T-cell (primary cell): Measurements from ENCODE around the gene PPP1R9A. TPM values are rescaled to one million over a fixed set of nuclear protein-coding genes. Genes with fewer than 3 reads are reported as not detected.

Source experiments
- ATAC-seq, 4 experiments: fragments of 200-7000 bp in 3 of 4; fragments of 150-1000 bp in 1 of 4; cut with Tn5 transposase; replicated peaks in 1 of 4; 1 replicate in 3 of 4; 2 replicates in 1 of 4; pipeline ENCODE4 v1.10.0; 2021; ENCODE audit warnings: moderate library complexity in 3 of 4, mild to moderate bottlenecking in 2 of 4, moderate number of reproducible peaks in 1 of 4
- CTCF ChIA-PET, 2 donors: fragments of 300-600 bp; sonication (Branson Sonifier 250); formaldehyde crosslinking; loops; one replicate each; lab custom pipeline; 2022; ENCODE audit warnings: antibody characterized with exemption in 2 of 2; lab: Charles Lee
- POLR2A ChIA-PET, 2 donors: fragments of 300-600 bp; sonication (Branson Sonifier 250); formaldehyde crosslinking; loops; one replicate each; lab custom pipeline; 2022; ENCODE audit warnings: antibody characterized with exemption in 2 of 2; lab: Charles Lee
- DNase-seq, 35 experiments: peaks; one replicate each; pipeline versions ENCODE4 v3.0.0 to v3.0.0-alpha.2; 2013 to 2023
- H3K27ac ChIP-seq: one replicate; pipeline ENCODE4 v1.5.1; 2013; ENCODE audit warnings: low read length
- H3K27me3 ChIP-seq, 2 experiments: replicated peaks in 1 of 2; 1 replicate in 1 of 2; 2 replicates in 1 of 2; pipeline versions ENCODE4 v1.6.1 to v1.7.0; 2013; ENCODE audit warnings: low read length in 1 of 2, mixed read lengths in 1 of 2; ENCODE audit not compliant: control insufficient read depth in 2 of 2, insufficient read depth in 2 of 2; ENCODE audit errors: extremely low read depth in 1 of 2
- H3K36me3 ChIP-seq, 2 donors: 1 replicate in 1 of 2; 2 replicates in 1 of 2; pipeline versions ENCODE4 v1.6.1 to v1.7.0; 2013; ENCODE audit warnings: low read length in 1 of 2; ENCODE audit not compliant: control insufficient read depth in 2 of 2, insufficient read depth in 1 of 2; ENCODE audit errors: extremely low read depth in 1 of 2
- H3K4me1 ChIP-seq, 2 experiments: 1 replicate in 1 of 2; 2 replicates in 1 of 2; pipeline versions ENCODE4 v1.6.1 to v1.7.0; 2013; ENCODE audit warnings: low read length in 2 of 2, mixed read lengths in 1 of 2; ENCODE audit not compliant: insufficient read depth in 2 of 2, control insufficient read depth in 1 of 2; ENCODE audit errors: extremely low read depth in 1 of 2
- H3K4me3 ChIP-seq, 2 donors: 1 replicate in 1 of 2; 2 replicates in 1 of 2; pipeline versions ENCODE4 v1.5.1 to v1.7.0; 2013; ENCODE audit warnings: mild to moderate bottlenecking in 2 of 2, low read length in 1 of 2, moderate library complexity in 1 of 2; ENCODE audit not compliant: control insufficient read depth in 1 of 2; ENCODE audit errors: extremely low read depth in 1 of 2
- H3K9me3 ChIP-seq: 2 replicates; pipeline ENCODE4 v1.7.0; 2013
- H3K27ac Mint-ChIP-seq, 2 donors: one replicate each; pipeline ENCODE4 v1.8.0; 2020 to 2021; ENCODE audit warnings: mild to moderate bottlenecking in 2 of 2, mixed read lengths in 2 of 2
- H3K27me3 Mint-ChIP-seq, 2 donors: one replicate each; pipeline ENCODE4 v1.8.0; 2021 to 2022; ENCODE audit warnings: mixed read lengths in 2 of 2
- H3K36me3 Mint-ChIP-seq: one replicate; pipeline ENCODE4 v1.8.0; 2021; ENCODE audit warnings: mixed read lengths
- H3K4me1 Mint-ChIP-seq, 3 donors: one replicate each; pipeline ENCODE4 v1.8.0; 2020 to 2022; ENCODE audit warnings: mixed read lengths in 3 of 3, mild to moderate bottlenecking in 1 of 3
- H3K4me3 Mint-ChIP-seq, 3 donors: one replicate each; pipeline ENCODE4 v1.8.0; 2020 to 2022; ENCODE audit warnings: mild to moderate bottlenecking in 3 of 3, mixed read lengths in 3 of 3, moderate library complexity in 3 of 3
- H3K9me3 Mint-ChIP-seq, 3 donors: one replicate each; pipeline ENCODE4 v1.8.0; 2020 to 2022; ENCODE audit warnings: mixed read lengths in 3 of 3
- WGBS: methylation state at CpG from one replicate; pipeline ENCODE4 v1.1.5; 2013; ENCODE audit warnings: missing lambda C conversion rate; ENCODE audit not compliant: insufficient coverage; 5-methylcytosine and 5-hydroxymethylcytosine counted together
- total RNA-seq, 35 experiments: library from RNA in 6 of 35; stranded (reverse) in 6 of 35; fragments of 120-200 nt in 1 of 35; gene quantifications; one replicate each; pipeline versions ENCODE4 v1.2.1 to v1.2.4 and lab custom pipeline; 2013 to 2026

PPP1R9A gene
- total RNA-seq, 5 donors from 2014 or later (not counting 1 experiment from before 2014, with no cell fraction given) = 0.10 to 0.23 (median 0.13) TPM; not detected in 2

DNA sequence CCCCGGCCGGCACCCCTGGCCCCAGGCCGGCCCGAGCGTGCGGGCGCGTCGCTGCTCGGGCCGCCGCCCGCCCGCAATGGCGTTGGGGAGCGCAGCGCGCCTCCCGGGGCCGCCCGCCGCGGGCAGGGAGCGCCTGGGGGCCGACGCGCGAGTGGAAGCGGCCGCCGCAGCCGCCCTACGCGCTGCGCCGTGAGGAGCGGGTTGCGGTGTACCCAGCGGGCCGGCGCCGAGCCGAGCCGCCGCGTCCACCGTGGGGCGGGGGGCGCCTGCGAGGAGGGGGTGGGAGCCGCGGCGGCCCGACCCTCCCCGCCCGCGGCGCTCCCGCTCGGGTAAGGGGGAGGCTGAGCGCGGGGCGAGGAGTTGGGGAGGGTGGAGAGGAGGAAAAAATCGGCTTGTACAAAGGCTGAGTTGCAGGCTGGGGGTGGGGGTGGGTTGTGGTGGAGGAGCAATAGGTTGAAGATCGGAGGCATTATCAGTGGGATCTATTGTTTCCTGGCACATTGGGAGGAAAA lies 473 bp downstream of the PPP1R9A start:
- H3K36me3 ChIP-seq = no peaks in the 10 kb centered on the region
- peaks cover 0 to 2% of the 10 kb centered on the region in 2 experiments for H3K4me1 ChIP-seq
- H3K27me3 Mint-ChIP-seq = peaks cover 37 to 45% of the 10 kb centered on the region in 2 donors
- no peak overlapping the region for H3K27ac Mint-ChIP-seq
- peaks cover 2 to 16% of the 10 kb centered on the region in 2 experiments for H3K27me3 ChIP-seq
- no peak overlapping the region for H3K4me3 ChIP-seq
- peak in 2 of 4 experiments; percentile 12 to 30 for ATAC-seq
- 1% methylated on average over 63 of the region's 65 CpGs for WGBS
- CTCF ChIA-PET = no interaction called here
- no peaks in the 10 kb centered on the region for H3K9me3 Mint-ChIP-seq
- H3K27ac ChIP-seq = no peak overlapping the region
- peaks cover 6 to 15% (median 7%) of the 10 kb centered on the region in 3 donors for H3K4me1 Mint-ChIP-seq
- POLR2A ChIA-PET = no interaction called here
- no peak for DNase-seq
- H3K9me3 ChIP-seq = no peaks in the 10 kb centered on the region
- H3K4me3 Mint-ChIP-seq = peak overlapping the region in 2 of 3 donors; percentile 28 to 48
- no peaks in the 10 kb centered on the region for H3K36me3 Mint-ChIP-seq

DNA sequence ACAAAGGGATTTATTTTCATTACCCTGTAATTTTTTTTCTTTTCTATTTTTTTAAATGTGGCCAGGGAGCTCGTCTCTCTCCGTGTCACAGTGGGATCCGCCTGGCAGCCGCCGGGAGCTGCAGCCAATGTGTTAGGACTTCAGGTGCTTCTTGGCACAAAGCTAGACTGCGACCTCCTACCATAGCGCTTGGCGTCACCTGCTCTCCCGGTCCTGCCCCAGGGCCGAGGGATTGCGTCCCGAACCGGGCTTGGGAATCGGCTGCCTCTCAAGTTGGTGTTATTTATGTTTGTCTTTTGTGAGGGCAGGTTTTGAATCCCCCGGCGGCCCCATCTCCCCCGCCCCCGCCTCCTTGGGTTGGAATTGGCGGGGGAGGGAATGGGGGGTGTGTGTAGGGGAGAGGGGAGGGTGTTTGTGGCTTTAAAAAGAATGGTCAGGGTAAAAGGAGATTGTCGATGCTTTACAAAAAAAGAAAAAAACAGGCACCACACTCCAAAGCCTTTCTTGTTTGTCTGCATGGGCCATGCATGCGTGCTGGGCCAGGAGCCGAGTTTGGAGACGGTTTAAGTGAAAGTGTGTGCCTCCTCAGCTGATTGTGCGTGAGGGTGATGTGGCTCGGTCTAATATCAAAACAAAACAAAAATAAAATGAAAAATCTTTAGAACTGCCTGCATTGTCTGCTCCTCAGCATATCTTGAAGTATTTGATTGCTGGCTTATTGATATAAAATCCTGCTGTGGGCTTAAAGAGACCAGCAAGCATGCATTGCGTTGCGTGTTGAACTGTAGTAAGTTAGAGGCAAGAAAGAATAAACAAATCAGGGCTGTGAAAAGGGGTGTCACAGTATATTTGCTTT lies 1.2 kb downstream of the PPP1R9A start:
- Mint-ChIP-seq H3K27me3 (peaks cover 37 to 45% of the 10 kb centered on the region in 2 donors), H3K4me1 (peaks cover 6 to 15% (median 7%) of the 10 kb centered on the region in 3 donors), H3K36me3 (no peaks in the 10 kb centered on the region), H3K27ac (no peak overlapping the region), H3K4me3 (peak overlapping the region in 2 of 3 donors; percentile 28 to 48), H3K9me3 (no peaks in the 10 kb centered on the region)
- no peak for DNase-seq
- Histone ChIP-seq H3K27me3 (peaks cover 2 to 16% of the 10 kb centered on the region in 2 experiments), H3K27ac (no peak overlapping the region), H3K9me3 (no peaks in the 10 kb centered on the region), H3K4me1 (peaks cover 0 to 2% of the 10 kb centered on the region in 2 experiments), H3K36me3 (no peaks in the 10 kb centered on the region), H3K4me3 (no peak overlapping the region)
- POLR2A ChIA-PET = no interaction called here
- 9% methylated on average over 21 of the region's 27 CpGs for WGBS
- ATAC-seq = no peak
- CTCF ChIA-PET = no interaction called here

DNA sequence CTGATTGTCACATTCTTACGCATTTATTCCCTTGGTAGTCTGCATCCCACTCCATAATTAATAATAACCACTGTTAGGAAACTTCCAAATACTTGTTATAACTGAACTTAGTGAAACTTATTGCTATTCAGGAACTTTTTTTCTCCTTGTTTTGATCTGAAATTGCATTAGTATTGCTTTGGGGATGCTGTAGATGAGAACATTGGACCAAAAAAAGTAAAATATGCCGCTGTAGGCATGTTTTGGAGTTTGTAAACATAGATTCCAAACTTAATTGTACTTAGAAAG lies 1.7 kb downstream of the PPP1R9A start:
- Histone ChIP-seq H3K27me3 (peaks cover 2 to 16% of the 10 kb centered on the region in 2 experiments), H3K36me3 (no peaks in the 10 kb centered on the region), H3K9me3 (no peaks in the 10 kb centered on the region), H3K27ac (no peak overlapping the region), H3K4me3 (no peak overlapping the region), H3K4me1 (peaks cover 0 to 2% of the 10 kb centered on the region in 2 experiments)
- H3K4me1 Mint-ChIP-seq = peaks cover 6 to 15% (median 7%) of the 10 kb centered on the region in 3 donors
- no CpG with 5 or more reads among the region's 2 CpGs for WGBS
- ChIA-PET CTCF (no interaction called here), POLR2A (no interaction called here)
- ATAC-seq (no peak), DNase-seq (no peak)
- no peaks in the 10 kb centered on the region for H3K36me3 Mint-ChIP-seq
- H3K27me3 Mint-ChIP-seq = peaks cover 37 to 45% of the 10 kb centered on the region in 2 donors
- no peak overlapping the region for H3K27ac Mint-ChIP-seq
- peak overlapping the region in 1 of 3 donors; percentile 48 for H3K4me3 Mint-ChIP-seq
- no peaks in the 10 kb centered on the region for H3K9me3 Mint-ChIP-seq

DNA sequence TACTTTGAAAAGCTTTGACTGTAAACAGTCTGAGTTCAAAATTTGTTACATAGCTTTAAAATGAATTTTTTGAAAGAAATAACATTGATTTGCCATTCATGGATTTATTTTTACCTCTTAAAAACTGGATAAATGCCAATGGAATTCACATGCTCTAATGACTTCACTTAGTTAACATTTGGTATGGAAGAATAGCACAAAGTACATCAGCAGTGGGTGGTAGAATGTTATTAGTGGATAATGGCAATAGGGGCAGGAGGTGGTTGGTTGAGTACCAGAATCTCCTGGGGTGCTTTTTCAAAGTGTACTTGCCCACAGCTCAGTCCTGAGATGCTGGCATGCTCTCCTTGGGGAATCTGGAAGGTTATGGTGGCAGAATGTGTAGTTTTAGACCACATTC lies 4.7 kb downstream of the PPP1R9A start:
- Histone ChIP-seq H3K36me3 (no peaks in the 10 kb centered on the region), H3K27ac (no peak overlapping the region), H3K27me3 (peaks cover 0 to 14% of the 10 kb centered on the region in 2 experiments), H3K4me1 (peaks cover 0 to 2% of the 10 kb centered on the region in 2 experiments), H3K4me3 (no peak overlapping the region), H3K9me3 (no peaks in the 10 kb centered on the region)
- POLR2A ChIA-PET = no interaction called here
- no peak overlapping the region for H3K4me3 Mint-ChIP-seq
- no peak for ATAC-seq
- CTCF ChIA-PET = no interaction called here
- peaks cover 6 to 13% (median 7%) of the 10 kb centered on the region in 3 donors for H3K4me1 Mint-ChIP-seq
- no peak overlapping the region for H3K27ac Mint-ChIP-seq
- H3K9me3 Mint-ChIP-seq = no peaks in the 10 kb centered on the region
- H3K27me3 Mint-ChIP-seq = peaks cover 31 to 34% of the 10 kb centered on the region in 2 donors
- no peaks in the 10 kb centered on the region for H3K36me3 Mint-ChIP-seq
- DNase-seq = no peak

DNA sequence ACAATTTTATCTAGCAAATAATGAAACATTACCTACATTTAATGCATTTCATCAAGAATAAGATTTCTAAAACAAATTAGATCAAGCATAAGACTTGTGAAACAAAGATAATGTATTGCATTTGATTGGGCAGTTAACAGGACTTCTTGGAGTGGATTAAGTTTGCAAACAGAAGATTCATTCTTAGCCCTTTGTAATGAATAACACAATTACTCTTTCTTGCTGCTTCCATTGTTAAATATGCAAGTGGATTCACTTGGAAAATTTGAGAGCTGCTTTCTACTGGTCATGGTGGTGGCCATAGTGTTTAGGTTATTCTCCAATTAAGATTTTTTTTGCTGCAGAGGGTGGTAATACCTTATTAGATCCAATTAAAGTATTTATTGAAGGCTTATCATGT lies 6.0 kb downstream of the PPP1R9A start:
- Mint-ChIP-seq H3K4me1 (peaks cover 5 to 8% (median 6%) of the 10 kb centered on the region in 3 donors), H3K9me3 (no peaks in the 10 kb centered on the region), H3K36me3 (no peaks in the 10 kb centered on the region), H3K27ac (no peak overlapping the region), H3K4me3 (no peak overlapping the region), H3K27me3 (peaks cover 28 to 29% of the 10 kb centered on the region in 2 donors)
- POLR2A ChIA-PET = no interaction called here
- no peak overlapping the region for H3K27ac ChIP-seq
- H3K4me1 ChIP-seq = peaks cover 0 to under 1% of the 10 kb centered on the region in 2 experiments
- H3K36me3 ChIP-seq = no peaks in the 10 kb centered on the region
- DNase-seq (no peak), ATAC-seq (no peak)
- CTCF ChIA-PET = no interaction called here
- no peaks in the 10 kb centered on the region for H3K9me3 ChIP-seq
- H3K27me3 ChIP-seq = peaks cover 0 to 5% of the 10 kb centered on the region in 2 experiments
- no peak overlapping the region for H3K4me3 ChIP-seq

DNA sequence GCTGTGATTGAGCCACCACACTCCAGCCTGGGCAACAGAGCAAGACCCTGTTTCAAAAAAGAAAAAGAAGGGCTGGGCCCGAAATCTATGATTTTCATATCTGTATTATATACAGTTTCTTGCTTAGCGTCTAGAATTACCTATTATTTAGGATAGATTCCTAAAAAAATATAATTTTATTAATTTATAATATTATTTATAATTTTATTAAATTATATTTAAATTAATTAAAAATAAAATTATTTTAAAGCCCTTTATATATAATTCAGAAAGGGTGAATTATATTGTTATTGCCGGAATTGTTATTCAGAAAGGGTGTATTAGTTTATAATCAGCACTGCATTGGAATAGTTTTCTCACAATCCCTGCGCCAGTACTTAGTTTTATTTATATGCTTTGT lies 14.5 kb downstream of the PPP1R9A start:
- no CpG with 5 or more reads among the region's 4 CpGs for WGBS
- H3K9me3 ChIP-seq = no peaks in the 10 kb centered on the region
- Mint-ChIP-seq H3K9me3 (no peaks in the 10 kb centered on the region), H3K4me3 (no peak overlapping the region), H3K36me3 (no peaks in the 10 kb centered on the region), H3K27ac (no peak overlapping the region), H3K4me1 (peaks cover 0 to 4% (median 0%) of the 10 kb centered on the region in 3 donors), H3K27me3 (peaks cover 3 to 4% of the 10 kb centered on the region in 2 donors)
- CTCF ChIA-PET = no interaction called here
- no peak overlapping the region for H3K27ac ChIP-seq
- no peaks in the 10 kb centered on the region for H3K36me3 ChIP-seq
- H3K4me1 ChIP-seq = no peaks in the 10 kb centered on the region
- no peak overlapping the region for H3K4me3 ChIP-seq
- POLR2A ChIA-PET = no interaction called here
- ATAC-seq (no peak), DNase-seq (no peak)
- H3K27me3 ChIP-seq = no peaks in the 10 kb centered on the region
